ENCODE results near the gene PDGFA.

DNA sequence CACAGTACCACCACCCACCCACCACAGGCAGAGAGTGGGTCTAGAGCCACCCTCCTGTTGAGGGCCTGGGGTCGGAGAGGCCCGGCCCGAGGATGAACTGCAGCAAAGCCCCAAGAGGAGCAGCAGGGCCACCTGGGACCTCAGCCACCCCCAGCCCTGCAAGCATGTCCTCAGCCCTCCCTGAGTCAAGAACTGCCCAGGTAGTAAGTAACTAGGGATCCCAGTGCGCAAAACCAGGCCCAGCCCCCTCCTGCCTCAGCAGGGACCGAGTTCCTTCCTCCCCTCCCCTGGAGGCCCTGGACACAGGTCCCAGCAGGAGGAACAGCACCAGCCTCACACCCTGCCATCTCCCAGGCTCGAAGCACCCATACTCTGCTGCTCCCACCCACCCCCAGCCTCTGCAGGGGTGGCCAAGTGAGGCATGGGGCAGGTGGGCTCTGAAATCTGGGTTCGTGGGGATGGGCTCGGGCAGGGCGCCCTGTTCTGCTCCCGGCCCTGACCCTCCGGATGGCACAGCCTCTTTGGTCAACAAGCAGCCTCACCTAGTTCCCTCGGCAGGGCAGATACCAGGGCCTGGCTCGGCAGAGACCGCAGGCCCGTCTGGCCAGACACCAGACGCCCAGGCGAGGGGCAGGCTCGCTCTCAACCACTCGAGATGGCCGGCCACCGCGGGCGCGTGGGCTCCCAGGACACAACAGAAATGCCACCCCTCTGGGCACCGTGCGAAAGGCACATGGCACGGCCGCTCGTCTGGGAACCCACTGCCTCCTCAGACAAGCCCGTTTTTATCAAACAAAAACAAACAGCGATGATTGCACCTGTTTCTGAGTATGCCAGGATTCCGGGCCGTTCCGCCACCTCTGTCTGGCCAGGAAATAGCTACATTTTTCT lies 15.2 kb downstream of the PDGFA start:
- TF ChIP-seq, protein P1, sequence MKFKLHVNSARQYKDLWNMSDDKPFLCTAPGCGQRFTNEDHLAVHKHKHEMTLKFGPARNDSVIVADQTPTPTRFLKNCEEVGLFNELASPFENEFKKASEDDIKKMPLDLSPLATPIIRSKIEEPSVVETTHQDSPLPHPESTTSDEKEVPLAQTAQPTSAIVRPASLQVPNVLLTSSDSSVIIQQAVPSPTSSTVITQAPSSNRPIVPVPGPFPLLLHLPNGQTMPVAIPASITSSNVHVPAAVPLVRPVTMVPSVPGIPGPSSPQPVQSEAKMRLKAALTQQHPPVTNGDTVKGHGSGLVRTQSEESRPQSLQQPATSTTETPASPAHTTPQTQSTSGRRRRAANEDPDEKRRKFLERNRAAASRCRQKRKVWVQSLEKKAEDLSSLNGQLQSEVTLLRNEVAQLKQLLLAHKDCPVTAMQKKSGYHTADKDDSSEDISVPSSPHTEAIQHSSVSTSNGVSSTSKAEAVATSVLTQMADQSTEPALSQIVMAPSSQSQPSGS (CRISPR knock-in tag; IDR thresholded peaks at IDR 0.05; ENCODE audit: borderline replicate concordance, low read depth) = no peak
- TF ChIP-seq ZNF121 (CRISPR knock-in tag; IDR thresholded peaks at IDR 0.05) (no peak), TEAD4 (CRISPR knock-in tag; IDR thresholded peaks at IDR 0.05) (no peak), GABPB1 (CRISPR knock-in tag; IDR thresholded peaks at IDR 0.05) (no peak), TCF7 (CRISPR knock-in tag; IDR thresholded peaks at IDR 0.05; ENCODE audit: low read depth) (no peak), CBFB (CRISPR knock-in tag; IDR thresholded peaks at IDR 0.05; ENCODE audit: low read depth) (no peak), FOXP1 (CRISPR knock-in tag; IDR thresholded peaks at IDR 0.05; ENCODE audit: borderline replicate concordance) (no peak), ZNF232 (CRISPR knock-in tag; IDR thresholded peaks at IDR 0.05) (no peak), CREB1 (CRISPR knock-in tag; IDR thresholded peaks at IDR 0.05) (no peak), JUN (CRISPR knock-in tag; IDR thresholded peaks at IDR 0.05) (no peak), IRF2 (CRISPR knock-in tag; IDR thresholded peaks at IDR 0.05; ENCODE audit: borderline replicate concordance, low read depth) (no peak)
- TF ChIP-seq, protein P2, sequence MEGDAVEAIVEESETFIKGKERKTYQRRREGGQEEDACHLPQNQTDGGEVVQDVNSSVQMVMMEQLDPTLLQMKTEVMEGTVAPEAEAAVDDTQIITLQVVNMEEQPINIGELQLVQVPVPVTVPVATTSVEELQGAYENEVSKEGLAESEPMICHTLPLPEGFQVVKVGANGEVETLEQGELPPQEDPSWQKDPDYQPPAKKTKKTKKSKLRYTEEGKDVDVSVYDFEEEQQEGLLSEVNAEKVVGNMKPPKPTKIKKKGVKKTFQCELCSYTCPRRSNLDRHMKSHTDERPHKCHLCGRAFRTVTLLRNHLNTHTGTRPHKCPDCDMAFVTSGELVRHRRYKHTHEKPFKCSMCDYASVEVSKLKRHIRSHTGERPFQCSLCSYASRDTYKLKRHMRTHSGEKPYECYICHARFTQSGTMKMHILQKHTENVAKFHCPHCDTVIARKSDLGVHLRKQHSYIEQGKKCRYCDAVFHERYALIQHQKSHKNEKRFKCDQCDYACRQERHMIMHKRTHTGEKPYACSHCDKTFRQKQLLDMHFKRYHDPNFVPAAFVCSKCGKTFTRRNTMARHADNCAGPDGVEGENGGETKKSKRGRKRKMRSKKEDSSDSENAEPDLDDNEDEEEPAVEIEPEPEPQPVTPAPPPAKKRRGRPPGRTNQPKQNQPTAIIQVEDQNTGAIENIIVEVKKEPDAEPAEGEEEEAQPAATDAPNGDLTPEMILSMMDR (IDR thresholded peaks at IDR 0.05) = no peak
- TF ChIP-seq, protein P3, sequence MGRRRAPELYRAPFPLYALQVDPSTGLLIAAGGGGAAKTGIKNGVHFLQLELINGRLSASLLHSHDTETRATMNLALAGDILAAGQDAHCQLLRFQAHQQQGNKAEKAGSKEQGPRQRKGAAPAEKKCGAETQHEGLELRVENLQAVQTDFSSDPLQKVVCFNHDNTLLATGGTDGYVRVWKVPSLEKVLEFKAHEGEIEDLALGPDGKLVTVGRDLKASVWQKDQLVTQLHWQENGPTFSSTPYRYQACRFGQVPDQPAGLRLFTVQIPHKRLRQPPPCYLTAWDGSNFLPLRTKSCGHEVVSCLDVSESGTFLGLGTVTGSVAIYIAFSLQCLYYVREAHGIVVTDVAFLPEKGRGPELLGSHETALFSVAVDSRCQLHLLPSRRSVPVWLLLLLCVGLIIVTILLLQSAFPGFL (CRISPR knock-in tag; IDR thresholded peaks at IDR 0.05; ENCODE audit: borderline replicate concordance) = no peak
